HEK293T (cell line): ENCODE measurements around the gene LYRM1.
"Not testable (repeated sequence)": the region's sequence is repeated elsewhere in the genome, so short reads cannot be mapped to it uniquely, and the experiment has no call there.

Source experiments
- CTCF ChIA-PET: fragments of 350-600 bp; formaldehyde crosslinking; extraction: SDS; loops from one replicate; lab custom pipeline; 2021; ENCODE audit warnings: antibody characterized with exemption, inconsistent platforms; lab: Yijun Ruan, JAX
- POLR2A ChIA-PET: fragments of 350-600 bp; formaldehyde crosslinking; extraction: SDS; loops from one replicate; lab custom pipeline; 2020; ENCODE audit warnings: antibody characterized with exemption, inconsistent platforms; lab: Yijun Ruan, JAX
- DNase-seq: peaks from one replicate; pipeline ENCODE4 v3.0.0; 2012; ENCODE audit warnings: mixed read lengths; ENCODE audit errors: extremely low spot score
- ARNT ChIP-seq: fragments of 450-650 bp; IDR thresholded peaks from 2 replicates; pipeline ENCODE4 v1.6.1; 2017; ENCODE audit warnings: mild to moderate bottlenecking
- BHLHE40 ChIP-seq: fragments of 450-650 bp; IDR thresholded peaks from 2 replicates; pipeline ENCODE4 v1.6.1; 2016; ENCODE audit warnings: mild to moderate bottlenecking, moderate library complexity, borderline replicate concordance
- CTBP1 ChIP-seq: fragments of 450-650 bp; IDR thresholded peaks from 2 replicates; pipeline ENCODE4 v1.6.1; 2016; ENCODE audit warnings: borderline replicate concordance
- ELF4 ChIP-seq: fragments of 450-650 bp; IDR thresholded peaks from 2 replicates; pipeline ENCODE4 v1.6.1; 2017; ENCODE audit warnings: antibody characterized with exemption
- FOXA1 ChIP-seq: fragments of 450-650 bp; IDR thresholded peaks from 2 replicates; pipeline ENCODE4 v1.6.1; 2016; ENCODE audit warnings: mild to moderate bottlenecking
- FOXK2 ChIP-seq: fragments of 450-650 bp; IDR thresholded peaks from 2 replicates; pipeline ENCODE4 v1.6.1; 2016; ENCODE audit warnings: mild to moderate bottlenecking
- FOXM1 ChIP-seq: fragments of 450-650 bp; IDR thresholded peaks from 2 replicates; pipeline ENCODE4 v1.6.1; 2017; ENCODE audit warnings: mild to moderate bottlenecking, borderline replicate concordance
- HDGF ChIP-seq: fragments of 450-650 bp; IDR thresholded peaks from 2 replicates; pipeline ENCODE4 v1.6.1; 2017; ENCODE audit warnings: antibody characterized with exemption, borderline replicate concordance
- L3MBTL2 ChIP-seq: fragments of 450-650 bp; conservative IDR thresholded peaks from 2 replicates; pipeline ENCODE4 v1.6.1; 2016; ENCODE audit warnings: mild to moderate bottlenecking
- LEF1 ChIP-seq: fragments of 450-650 bp; IDR thresholded peaks from 2 replicates; pipeline ENCODE4 v1.6.1; 2017; ENCODE audit warnings: mild to moderate bottlenecking, borderline replicate concordance
- NFRKB ChIP-seq: fragments of 450-650 bp; IDR thresholded peaks from 2 replicates; pipeline ENCODE4 v1.6.1; 2016; ENCODE audit warnings: mild to moderate bottlenecking, moderate library complexity
- PKNOX1 ChIP-seq: fragments of 450-650 bp; IDR thresholded peaks from 2 replicates; pipeline ENCODE4 v1.6.1; 2016
- SP1 ChIP-seq: fragments of 450-650 bp; IDR thresholded peaks from 2 replicates; pipeline ENCODE4 v1.6.1; 2017
- SUZ12 ChIP-seq: fragments of 450-650 bp; IDR thresholded peaks from 2 replicates; pipeline ENCODE4 v1.6.1; 2016; ENCODE audit warnings: mild to moderate bottlenecking
- TARDBP ChIP-seq: fragments of 450-650 bp; IDR thresholded peaks from 2 replicates; pipeline ENCODE4 v1.6.1; 2016
- ZNF384 ChIP-seq: fragments of 450-650 bp; IDR thresholded peaks from 2 replicates; pipeline ENCODE4 v1.6.1; 2016

LYRM1 gene

GRCh38 chr16:20920091-20920490 is 19.5 kb downstream of the LYRM1 start:
- ChIA-PET POLR2A (no interaction called here), CTCF (no interaction called here)
- DNase-seq, result no peak

GRCh38 chr16:20920799-20921198 is 20.2 kb downstream of the LYRM1 start:
- no peak for DNase-seq
- TF ChIP-seq ELF4 (no peak), BHLHE40 (no peak), FOXK2 (no peak), HDGF (no peak), L3MBTL2 (no peak), LEF1 (no peak), ARNT (no peak), PKNOX1 (no peak), SUZ12 (no peak), ZNF384 (no peak), NFRKB (no peak), TARDBP (no peak), CTBP1 (no peak), FOXA1 (no peak), FOXM1 (no peak), SP1 (no peak)
- ChIA-PET POLR2A (no interaction called here), CTCF (no interaction called here)

More at GRCh38 chr16:20920091-20920490, 19.5 kb downstream of the LYRM1 start:
- TF ChIP-seq FOXM1 (no peak), BHLHE40 (no peak), TARDBP (no peak), FOXA1 (no peak)

- ChIA-PET POLR2A (no interaction called here), CTCF (no interaction called here)
- DNase-seq, result no peak
- TF ChIP-seq ZNF384 (no peak), FOXA1 (no peak)
Measured at GRCh38 chr16:20923876-20924275, 23.3 kb downstream of the LYRM1 start.

GRCh38 chr16:20925751-20926150 is 25.2 kb downstream of the LYRM1 start:
- DNase-seq, result no peak
- ChIA-PET POLR2A (no interaction called here), CTCF (no interaction called here)
- TF ChIP-seq CTBP1, result no peak
- TF ChIP-seq FOXA1, result no peak
- no peak for TF ChIP-seq HDGF
- no peak for TF ChIP-seq ZNF384
- TF ChIP-seq NFRKB, result no peak
- no peak for TF ChIP-seq PKNOX1
- TF ChIP-seq FOXK2, result no peak
- TF ChIP-seq ELF4, result no peak
- no peak for TF ChIP-seq SUZ12
- no peak for TF ChIP-seq SP1
- no peak for TF ChIP-seq ARNT
- TF ChIP-seq BHLHE40, result no peak
- no peak for TF ChIP-seq LEF1
- no peak for TF ChIP-seq FOXM1

GRCh38 chr16:20928774-20929411 is 28.3 kb downstream of the LYRM1 start:
- ChIA-PET POLR2A (no interaction called here), CTCF (interaction anchor here (0.6 kb wide), 1 partner anchor 81 kb away, joined by 9 read pairs; no protein-coding TSS in a partner anchor)
- TF ChIP-seq FOXM1, result no peak
- TF ChIP-seq SP1, result no peak
- no peak for TF ChIP-seq ARNT
- no peak for TF ChIP-seq NFRKB
- no peak for TF ChIP-seq HDGF
- no peak for TF ChIP-seq FOXK2
- TF ChIP-seq ELF4, result no peak
- TF ChIP-seq LEF1, result no peak
- TF ChIP-seq SUZ12, result no peak
- no peak for TF ChIP-seq CTBP1
- TF ChIP-seq PKNOX1, result no peak
- no peak for TF ChIP-seq TARDBP
- no peak for TF ChIP-seq BHLHE40
- TF ChIP-seq L3MBTL2, result no peak
- TF ChIP-seq FOXA1, result no peak
- TF ChIP-seq ZNF384, result no peak
- no peak for DNase-seq

GRCh38 chr16:20929676-20930364 is 29.2 kb downstream of the LYRM1 start:
- not testable (repeated sequence) for DNase-seq
- CTCF ChIA-PET, result interaction anchor here (0.6 kb wide), 1 partner anchor 82 kb away, joined by 9 read pairs; no protein-coding TSS in a partner anchor
- POLR2A ChIA-PET, result interaction anchor here (0.7 kb wide), 2 partner anchors 21 to 37 kb away, joined by 3 to 4 read pairs; no protein-coding TSS in a partner anchor

GRCh38 chr16:20930365-20930690 is 29.8 kb downstream of the LYRM1 start:
- no peak for DNase-seq
- ChIA-PET POLR2A (interaction anchor here (0.7 kb wide), 2 partner anchors 21 to 37 kb away, joined by 3 to 4 read pairs; no protein-coding TSS in a partner anchor), CTCF (no interaction called here)
- TF ChIP-seq ARNT (no peak), L3MBTL2 (no peak), FOXK2 (no peak), SUZ12 (no peak), SP1 (no peak), BHLHE40 (no peak), CTBP1 (no peak), LEF1 (no peak), ZNF384 (no peak), TARDBP (no peak), ELF4 (no peak), NFRKB (no peak)
